ENCODE results near the gene BAHCC1. TPM values are rescaled to one million over a fixed set of nuclear protein-coding genes. Genes with fewer than 3 reads are reported as not detected.
A peak's percentile ranks its signal among the peaks of the same experiment; 100 is the strongest.

BAHCC1 gene
- 1.7 and 3.1 TPM in 2 replicates for total RNA-seq (2021)
- long read RNA-seq, partial matches to known transcripts = 0 of 1 reads
- long read RNA-seq, other reads (novel, unspliced or antisense) = 1 of 1 reads

GRCh38 chr17:81394921-81395599, at the start of gene BAHCC1:
BAHCC1 (plus strand) TSS chr17:81395457; CDS start chr17:81399740, 4,283 bp downstream.
- Histone ChIP-seq H3K9me3 (ENCODE audit: control insufficient read depth, low read depth, low read length) (no peaks in the 10 kb centered on the region), H2BK20ac (ENCODE audit: low read depth, low read length, poor library complexity, severe bottlenecking) (no peak within 1 kb of the TSS), H3K27ac (ENCODE audit: insufficient read length, low read depth, low read length) (no peak within 1 kb of the TSS), H3K79me2 (ENCODE audit: insufficient read depth, low read length) (no peaks in the 10 kb centered on the region), H4K5ac (ENCODE audit: insufficient read length, low read depth, low read length) (no peak within 1 kb of the TSS), H3K56ac (ENCODE audit: insufficient read length, low read depth, low read length) (no peak within 1 kb of the TSS), H3K23me2 (ENCODE audit: insufficient read length, low read depth, low read length, poor library complexity, severe bottlenecking) (peaks cover 42% of the 10 kb centered on the region), H4K8ac (replicated peaks; ENCODE audit: insufficient read length, low read depth, low read length) (no peak within 1 kb of the TSS), H3T11ph (ENCODE audit: low read length) (no peak within 1 kb of the TSS), H3K27me3 (ENCODE audit: insufficient read depth, low read length) (peaks cover 40% of the 10 kb centered on the region), H3K14ac (ENCODE audit: insufficient read depth, low read length) (no peak within 1 kb of the TSS; the same call in 1 of the 2 replicates), H3K23ac (ENCODE audit: insufficient read length, low read depth, low read length) (no peak within 1 kb of the TSS), H2BK120ac (ENCODE audit: low read depth, low read length, poor library complexity, severe bottlenecking) (no peak within 1 kb of the TSS), H2BK12ac (ENCODE audit: insufficient read length, low read depth, low read length) (no peak within 1 kb of the TSS), H3K4ac (ENCODE audit: low read depth, low read length) (no peak within 1 kb of the TSS), H3K4me2 (ENCODE audit: insufficient read depth, insufficient read length, low read length) (peak within 1 kb of the TSS; percentile 52), H3K4me1 (ENCODE audit: insufficient read depth, low read length) (no peaks in the 10 kb centered on the region), H2AFZ (ENCODE audit: low read length) (no peak within 1 kb of the TSS), H2BK15ac (ENCODE audit: low read depth, low read length) (no peak within 1 kb of the TSS), H4K20me1 (ENCODE audit: control insufficient read depth, insufficient read depth, insufficient read length) (no peaks in the 10 kb centered on the region), H2AK5ac (ENCODE audit: insufficient read length, low read length) (no peak within 1 kb of the TSS), H4K91ac (ENCODE audit: insufficient read length, low read depth, low read length) (no peak within 1 kb of the TSS), H3K79me1 (ENCODE audit: insufficient read depth, low read depth, low read length, poor library complexity, severe bottlenecking) (no peaks in the 10 kb centered on the region), H2BK5ac (ENCODE audit: insufficient read length, low read length) (no peak within 1 kb of the TSS), H3K18ac (ENCODE audit: insufficient read length, low read depth, low read length) (peak within 1 kb of the TSS; percentile 10), H3K9ac (ENCODE audit: extremely low read depth, insufficient read length, low read length) (no peak within 1 kb of the TSS)
- Mint-ChIP-seq H3K36me3 (ENCODE audit: insufficient read depth in 1 of 3, low read depth in 3 of 3) (peaks cover 0 to 7% (median 4%) of the 10 kb centered on the region in 3 experiments; a peak in 3 of 7 replicates), H3K27ac (no peak within 1 kb of the TSS; a peak in 3 of 7 replicates), H3K27me3 (ENCODE audit: low read depth) (peaks cover 54% of the 10 kb centered on the region), H3K4me3 (peak within 1 kb of the TSS; percentile 64 to 84), H3K4me1 (peaks cover 21 to 51% of the 10 kb centered on the region in 2 experiments), H3K9me3 (peaks cover 0 to 6% of the 10 kb centered on the region in 2 experiments; a peak in 1 of 5 replicates)
- no CpG with 5 or more reads among the region's 40 CpGs for WGBS (ENCODE audit: extremely low coverage, insufficient read length, low lambda C conversion rate)
- peak; percentile 100 for DNase-seq
- no peak for TF ChIP-seq CTCF (conservative IDR thresholded peaks at IDR 0.05)
